ENCODE measurements around the gene TMED10.
A peak's percentile ranks its signal among the peaks of the same experiment; 100 is the strongest.

TMED10 gene

GRCh38 chr14:75092698-75093097, 83.7 kb downstream of the TMED10 start:
- Histone ChIP-seq H3K4me1 (no peaks in the 10 kb centered on the region), H3K27me3 (ENCODE audit: low read depth) (no peaks in the 10 kb centered on the region), H3K9me3 (no peaks in the 10 kb centered on the region), H3K36me3 (replicated peaks) (peaks cover 51% of the 10 kb centered on the region), H3K4me3 (no peak overlapping the region)
- DNase-seq (ENCODE audit: low spot score in 2 of 2), result no peak
- in situ Hi-C loops (cut with MboI; ENCODE audit: low sequenced_read_pairs), result loop anchor here (25.0 kb wide), 1 partner anchor 155 kb away; no protein-coding TSS in a partner anchor

GRCh38 chr14:75091251-75091650, 85.2 kb downstream of the TMED10 start:
- DNase-seq (ENCODE audit: low spot score in 2 of 2), result no peak
- H3K9me3 ChIP-seq, result no peaks in the 10 kb centered on the region
- no peaks in the 10 kb centered on the region for H3K27me3 ChIP-seq (ENCODE audit: low read depth)
- peaks cover 56% of the 10 kb centered on the region for H3K36me3 ChIP-seq (replicated peaks)
- in situ Hi-C loops (cut with MboI; ENCODE audit: low sequenced_read_pairs), result loop anchor here (25.0 kb wide), 1 partner anchor 154 kb away; no protein-coding TSS in a partner anchor
- H3K4me1 ChIP-seq, result no peaks in the 10 kb centered on the region
- no peak overlapping the region for H3K4me3 ChIP-seq

DNA sequence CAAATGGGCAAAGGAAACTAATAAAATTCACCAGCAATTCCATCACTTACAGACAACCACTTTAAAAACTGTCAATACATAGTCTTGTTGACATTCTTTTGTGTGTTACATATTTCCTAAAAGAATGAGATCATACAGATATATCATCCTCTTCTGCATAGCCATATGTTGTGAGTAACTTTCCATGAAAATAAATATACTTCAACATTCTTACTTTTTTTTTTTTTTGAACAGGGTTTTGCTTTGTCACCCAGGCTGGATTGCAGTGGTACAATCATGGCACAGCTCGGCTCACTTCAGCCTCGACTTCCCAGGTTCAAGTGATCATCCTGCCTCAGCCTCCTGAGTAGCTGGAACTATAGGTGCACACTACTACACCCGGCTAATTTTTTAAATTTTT, 86.1 kb downstream of the TMED10 start:
- no peaks in the 10 kb centered on the region for H3K4me1 ChIP-seq
- H3K9me3 ChIP-seq, result no peaks in the 10 kb centered on the region
- in situ Hi-C loops (cut with MboI; ENCODE audit: low sequenced_read_pairs), result loop anchor here (25.0 kb wide), 1 partner anchor 153 kb away; no protein-coding TSS in a partner anchor
- H3K4me3 ChIP-seq, result no peak overlapping the region
- no peaks in the 10 kb centered on the region for H3K27me3 ChIP-seq (ENCODE audit: low read depth)
- H3K36me3 ChIP-seq (replicated peaks), result peaks cover 59% of the 10 kb centered on the region
- no peak for DNase-seq (ENCODE audit: low spot score in 2 of 2)

DNA sequence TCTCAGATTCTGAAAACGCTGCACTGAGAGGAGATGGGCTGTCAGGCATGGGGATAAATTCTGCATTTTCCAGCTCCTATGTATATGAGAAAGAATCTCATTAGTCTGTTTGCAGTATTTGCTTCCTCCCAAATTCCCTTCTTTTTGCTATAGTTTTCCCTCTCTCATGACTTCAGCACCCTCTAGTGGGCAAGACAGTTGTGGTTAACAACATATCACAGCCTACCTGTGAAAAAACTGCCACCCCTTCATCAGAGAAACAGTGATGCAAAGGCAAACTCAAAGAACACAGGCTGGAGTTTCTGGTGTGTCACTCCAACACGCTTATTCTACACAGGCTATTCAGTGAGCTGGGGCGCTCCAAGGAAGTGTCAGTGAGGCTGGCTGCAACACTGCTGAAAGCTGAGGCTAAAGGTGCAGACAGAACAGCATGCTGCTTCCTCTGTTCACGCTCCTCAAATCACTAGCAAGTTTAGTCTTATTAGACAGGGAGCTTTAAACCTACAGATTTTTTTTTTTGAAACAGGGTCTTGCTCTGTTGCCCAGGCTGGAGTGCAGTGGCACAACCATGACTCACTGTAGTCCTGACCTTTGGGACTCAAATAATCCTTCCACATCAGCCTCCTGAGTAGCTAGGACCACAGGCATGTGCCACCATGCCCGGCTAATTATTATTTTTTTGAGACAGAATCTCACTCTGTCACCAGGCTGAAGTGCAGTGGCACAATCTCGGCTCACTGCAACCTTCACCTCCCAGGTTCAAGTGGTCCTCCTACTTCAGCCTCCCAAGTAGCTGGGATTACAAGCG, 87.6 kb downstream of the TMED10 start:
- no peaks in the 10 kb centered on the region for H3K4me1 ChIP-seq
- no peak overlapping the region for H3K4me3 ChIP-seq
- peaks cover 59% of the 10 kb centered on the region for H3K36me3 ChIP-seq (replicated peaks)
- in situ Hi-C loops (cut with MboI; ENCODE audit: low sequenced_read_pairs), result loop anchor here (25.0 kb wide), 1 partner anchor 151 kb away; no protein-coding TSS in a partner anchor
- DNase-seq (ENCODE audit: low spot score in 2 of 2), result peak; percentile 41 to 72
- H3K27me3 ChIP-seq (ENCODE audit: low read depth), result no peaks in the 10 kb centered on the region
- H3K9me3 ChIP-seq, result no peaks in the 10 kb centered on the region

DNA sequence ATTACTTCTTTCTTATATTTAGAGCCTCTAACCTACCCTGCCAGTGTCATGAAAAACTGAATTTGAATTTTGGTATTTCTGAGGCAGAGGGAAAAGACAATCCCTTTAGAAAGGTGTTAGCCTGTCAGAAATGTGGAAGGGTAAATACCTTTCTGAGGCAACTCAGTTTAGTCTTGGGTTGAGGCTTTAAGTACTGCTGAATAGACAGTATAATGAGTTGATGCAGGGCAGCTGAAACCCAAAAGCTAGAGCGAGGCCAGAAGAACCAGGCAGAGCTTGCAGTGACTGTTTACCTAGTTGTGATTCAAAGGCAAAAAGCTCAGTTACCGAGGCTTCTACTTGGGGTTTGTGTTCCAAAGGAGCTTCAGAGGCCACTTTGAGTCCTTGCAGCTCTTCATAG, 88.3 kb downstream of the TMED10 start:
- no peaks in the 10 kb centered on the region for H3K4me1 ChIP-seq
- no peak for DNase-seq (ENCODE audit: low spot score in 2 of 2)
- no peaks in the 10 kb centered on the region for H3K9me3 ChIP-seq
- peaks cover 65% of the 10 kb centered on the region for H3K36me3 ChIP-seq (replicated peaks)
- in situ Hi-C loops (cut with MboI; ENCODE audit: low sequenced_read_pairs), result loop anchor here (25.0 kb wide), 1 partner anchor 151 kb away; no protein-coding TSS in a partner anchor
- no peak overlapping the region for H3K4me3 ChIP-seq
- no peaks in the 10 kb centered on the region for H3K27me3 ChIP-seq (ENCODE audit: low read depth)

DNA sequence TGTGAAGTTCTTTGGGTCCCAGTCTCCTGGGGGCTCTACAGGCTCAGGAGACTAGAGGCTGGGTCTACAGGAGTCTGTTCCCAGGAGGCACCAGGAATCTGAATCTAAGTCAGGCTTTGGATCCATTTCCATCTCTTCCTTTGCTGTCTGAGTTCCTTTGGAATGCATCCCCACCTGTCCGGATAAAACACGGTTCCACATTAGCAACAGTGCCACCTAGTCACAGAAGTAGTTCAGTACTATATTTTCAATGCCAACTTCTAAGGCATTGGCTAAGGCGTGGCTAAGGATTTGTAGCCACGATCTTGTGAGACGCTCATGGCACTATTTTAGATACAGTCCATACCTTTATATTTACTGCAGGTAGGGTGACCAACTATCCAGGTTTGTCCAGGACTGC, 91.9 kb downstream of the TMED10 start:
- in situ Hi-C loops (cut with MboI; ENCODE audit: low sequenced_read_pairs), result loop anchor here (25.0 kb wide), 1 partner anchor 147 kb away; no protein-coding TSS in a partner anchor
- H3K27me3 ChIP-seq (ENCODE audit: low read depth), result no peaks in the 10 kb centered on the region
- H3K4me3 ChIP-seq, result no peak overlapping the region
- DNase-seq (ENCODE audit: low spot score in 2 of 2), result no peak
- no peaks in the 10 kb centered on the region for H3K9me3 ChIP-seq
- peaks cover 72% of the 10 kb centered on the region for H3K36me3 ChIP-seq (replicated peaks)
- H3K4me1 ChIP-seq, result no peaks in the 10 kb centered on the region

GRCh38 chr14:75083271-75083670, 93.1 kb downstream of the TMED10 start:
- Histone ChIP-seq H3K9me3 (no peaks in the 10 kb centered on the region), H3K4me3 (no peak overlapping the region), H3K27me3 (ENCODE audit: low read depth) (no peaks in the 10 kb centered on the region), H3K36me3 (replicated peaks) (peaks cover 66% of the 10 kb centered on the region), H3K4me1 (no peaks in the 10 kb centered on the region)
- no peak for DNase-seq (ENCODE audit: low spot score in 2 of 2)
- in situ Hi-C loops (cut with MboI; ENCODE audit: low sequenced_read_pairs), result loop anchor here (25.0 kb wide), 1 partner anchor 146 kb away; no protein-coding TSS in a partner anchor

DNA sequence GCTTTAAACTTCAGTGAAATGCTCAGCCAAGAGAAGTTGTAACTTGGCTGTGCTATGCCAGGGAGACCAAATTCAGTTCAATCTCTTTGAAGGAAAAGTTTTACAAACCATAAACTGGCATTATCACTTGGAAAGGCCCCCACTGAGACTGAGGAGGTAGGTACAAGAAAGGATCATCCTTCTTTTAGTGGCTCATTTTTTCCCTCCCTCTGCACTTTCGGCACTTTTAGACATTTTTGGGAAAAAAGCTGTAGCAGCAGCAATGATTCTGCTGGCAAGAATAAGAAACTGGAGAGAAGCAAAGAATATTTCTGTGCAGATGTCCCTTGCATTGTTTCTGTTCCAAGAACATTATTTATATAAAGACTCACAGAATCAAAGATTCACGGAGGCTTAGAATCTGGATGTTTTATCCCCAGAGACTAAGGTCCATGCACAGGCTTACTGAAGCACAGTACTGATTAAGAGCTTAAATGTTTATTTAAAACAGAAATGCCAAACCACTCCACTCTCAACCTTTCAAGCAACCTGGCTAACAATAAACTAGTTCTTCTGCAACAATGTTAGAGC, 94.7 kb downstream of the TMED10 start:
- DNase-seq (ENCODE audit: low spot score in 2 of 2), result no peak
- Histone ChIP-seq H3K4me1 (no peaks in the 10 kb centered on the region), H3K4me3 (no peak overlapping the region), H3K9me3 (no peaks in the 10 kb centered on the region), H3K36me3 (replicated peaks) (peaks cover 51% of the 10 kb centered on the region), H3K27me3 (ENCODE audit: low read depth) (no peaks in the 10 kb centered on the region)
- in situ Hi-C loops (cut with MboI; ENCODE audit: low sequenced_read_pairs), result loop anchor here (25.0 kb wide), 1 partner anchor 144 kb away; no protein-coding TSS in a partner anchor

Measured in HAP-1 (cell line).